Natural killer cell (primary cell): ENCODE results near the gene NSA2. TPM values are rescaled to one million over a fixed set of nuclear protein-coding genes. Genes with fewer than 3 reads are reported as not detected.

Experiments used
- total RNA-seq, 4 donors: library from RNA; stranded (reverse); fragments of 120-200 nt in 1 of 4; gene quantifications; one replicate each; pipeline versions ENCODE4 v1.2.3 to v1.2.4, GENCODE V29; 2013 to 2022

NSA2 gene
- total RNA-seq, 3 donors from 2014 or later (not counting 1 experiment from before 2014, with no cell fraction given) = 53.2 to 75.8 (median 74.0) TPM

Other genes starting within 250 kb of the NSA2 start
- 100 to 1,000 TPM in 1 of 3 donors, 10 to 100 TPM in 2; 89.6 to 133 (median 99.3) TPM for gene ENC1, start 126.5 kb upstream of the NSA2 start, total RNA-seq
- 10 to 100 TPM; 55.3 to 61.4 (median 55.5) TPM for gene HEXB, start 82.0 kb upstream of the NSA2 start, total RNA-seq
- 10 to 100 TPM; 11.9 to 27.9 (median 19.1) TPM for gene GFM2, start 132 bp upstream of the NSA2 start, total RNA-seq
- gene FAM169A, start 99.1 kb downstream of the NSA2 start, total RNA-seq = 10 to 100 TPM; 28.0 to 32.6 (median 28.6) TPM